NCI-H128 (cell line): Measurements from ENCODE around the gene KRTAP10-7.
"Not testable (repeated sequence)": the region's sequence is repeated elsewhere in the genome, so short reads cannot be mapped to it uniquely, and the experiment has no call there.

Source experiments
- DNase-seq: peaks from one replicate; lab custom pipeline; 2025; ENCODE audit not compliant: unreplicated experiment; lab: John Stamatoyannopoulos, UW

Gene KRTAP10-7

GRCh38 chr21:44627831-44628233 lies 27.4 kb downstream of the KRTAP10-7 start:
- DNase-seq: not testable (repeated sequence)

- DNase-seq: no peak
Observed at GRCh38 chr21:44628707-44629391, 28.5 kb downstream of the KRTAP10-7 start.

GRCh38 chr21:44630440-44630839 lies 30.0 kb downstream of the KRTAP10-7 start:
- DNase-seq: no peak

GRCh38 chr21:44632067-44632466 lies 31.7 kb downstream of the KRTAP10-7 start:
- no peak for DNase-seq

GRCh38 chr21:44636209-44637017 lies 36.0 kb downstream of the KRTAP10-7 start:
- DNase-seq: no peak

- DNase-seq: no peak
Observed at GRCh38 chr21:44637018-44637850, 36.8 kb downstream of the KRTAP10-7 start, which contains the start of gene KRTAP10-10. TSS of gene KRTAP10-10 (plus strand) at chr21:44637356. CDS start at chr21:44637418, 62 bp downstream.

GRCh38 chr21:44637851-44638348 lies 37.5 kb downstream of the KRTAP10-7 start:
- DNase-seq: not testable (repeated sequence)

GRCh38 chr21:44638506-44639330 lies 38.3 kb downstream of the KRTAP10-7 start:
- DNase-seq: not testable (repeated sequence)

GRCh38 chr21:44639331-44639655 lies 38.9 kb downstream of the KRTAP10-7 start:
- DNase-seq: no peak

GRCh38 chr21:44640761-44641160 lies 40.4 kb downstream of the KRTAP10-7 start:
- DNase-seq: no peak

GRCh38 chr21:44643741-44644310 lies 43.4 kb downstream of the KRTAP10-7 start:
- DNase-seq: no peak

GRCh38 chr21:44644878-44645277 lies 44.5 kb downstream of the KRTAP10-7 start:
- no peak for DNase-seq

- DNase-seq: not testable (repeated sequence)
Observed at GRCh38 chr21:44646366-44647221, 46.2 kb downstream of the KRTAP10-7 start, which contains the start of gene KRTAP10-11. TSS of gene KRTAP10-11 (plus strand) at chr21:44646414. CDS start at chr21:44646459, 45 bp downstream.

- DNase-seq: no peak
Observed at GRCh38 chr21:44647222-44647552, 46.8 kb downstream of the KRTAP10-7 start.

GRCh38 chr21:44648557-44649311 lies 48.3 kb downstream of the KRTAP10-7 start:
- no peak for DNase-seq

- no peak for DNase-seq
Observed at GRCh38 chr21:44649521-44650100, 49.2 kb downstream of the KRTAP10-7 start.

- no peak for DNase-seq
Observed at GRCh38 chr21:44650265-44650972, 50.0 kb downstream of the KRTAP10-7 start.
